H1 (cell line): ENCODE measurements around the gene GOLGA7B. TPM values are rescaled to one million over a fixed set of nuclear protein-coding genes. Genes with fewer than 3 reads are reported as not detected.

Experiments used
- CTCF ChIA-PET: fragments of 300-600 bp; sonication (Branson Sonifier 250); formaldehyde crosslinking; loops from one replicate; lab custom pipeline; 2021; ENCODE audit not compliant: partially characterized antibody; lab: Charles Lee
- POLR2A ChIA-PET: fragments of 300-600 bp; sonication (Branson Sonifier 250); formaldehyde crosslinking; loops from one replicate; lab custom pipeline; 2021; ENCODE audit warnings: inconsistent platforms; ENCODE audit not compliant: partially characterized antibody; lab: Charles Lee
- DNase-seq, 2 experiments: peaks; one replicate each; pipeline versions ENCODE4 v3.0.0 to v3.0.0-alpha.2; 2010 to 2022; ENCODE audit warnings: low spot score in 2 of 2, low read depth in 1 of 2, mixed read lengths in 1 of 2
- FAIRE-seq: peaks from 2 replicates; lab custom pipeline; 2011; peaks lifted over from hg19 to GRCh38; lab: Jason Lieb, UNC
- H2AFZ ChIP-seq: 2 replicates; pipeline ENCODE4 v1.8.1; 2012; ENCODE audit warnings: low read length, inconsistent platforms
- H2AK5ac ChIP-seq: 2 replicates; pipeline ENCODE4 v1.6.1; 2013; ENCODE audit warnings: low read depth, low read length
- H2BK120ac ChIP-seq: replicated peaks from 2 replicates; pipeline ENCODE3; 2013; ENCODE audit warnings: low read depth, low read length, inconsistent platforms
- H2BK12ac ChIP-seq: 2 replicates; pipeline ENCODE4 v1.6.1; 2013; ENCODE audit warnings: low read depth, low read length
- H2BK15ac ChIP-seq: 2 replicates; pipeline ENCODE4 v1.6.1; 2013; ENCODE audit warnings: low read length
- H2BK20ac ChIP-seq: 2 replicates; pipeline ENCODE4 v1.6.1; 2013; ENCODE audit warnings: low read length
- H2BK5ac ChIP-seq: 2 replicates; pipeline ENCODE4 v1.6.1; 2013; ENCODE audit warnings: low read depth, low read length
- H3K14ac ChIP-seq: 2 replicates; pipeline ENCODE4 v1.6.1; 2013; ENCODE audit warnings: inconsistent platforms; ENCODE audit not compliant: insufficient read length
- H3K18ac ChIP-seq: 2 replicates; pipeline ENCODE4 v1.6.1; 2013; ENCODE audit warnings: low read length; ENCODE audit errors: extremely low read depth
- H3K23ac ChIP-seq: 2 replicates; pipeline ENCODE4 v1.6.1; 2013; ENCODE audit warnings: inconsistent platforms; ENCODE audit not compliant: insufficient read length
- H3K23me2 ChIP-seq: 2 replicates; pipeline ENCODE4 v1.6.1; 2013; ENCODE audit warnings: low read depth, low read length
- H3K27ac ChIP-seq: 2 replicates; pipeline ENCODE4 v1.6.1; 2011; ENCODE audit warnings: low read depth, low read length, inconsistent platforms
- H3K27me3 ChIP-seq, 4 experiments: replicated peaks in 1 of 4; 1 replicate in 1 of 4; 2 replicates in 3 of 4; pipeline versions ENCODE4 v1.6.1 to v1.8.1; 2011 to 2013; ENCODE audit warnings: low read length in 3 of 4, mild to moderate bottlenecking in 3 of 4, inconsistent platforms in 2 of 4, mixed read lengths in 2 of 4, moderate library complexity in 1 of 4; ENCODE audit not compliant: control insufficient read depth in 3 of 4, insufficient read depth in 3 of 4; ENCODE audit errors: extremely low read depth in 1 of 4
- H3K36me3 ChIP-seq, 4 experiments: 2 replicates each; pipeline versions ENCODE4 v1.6.1 to v1.8.1; 2011 to 2013; ENCODE audit warnings: mild to moderate bottlenecking in 4 of 4, low read length in 3 of 4, moderate library complexity in 2 of 4, control low read depth in 1 of 4, inconsistent platforms in 1 of 4; ENCODE audit not compliant: insufficient read depth in 4 of 4, control insufficient read depth in 2 of 4
- H3K4ac ChIP-seq: replicated peaks from 2 replicates; pipeline ENCODE3; 2013; ENCODE audit warnings: low read length, low read depth, mixed read lengths, inconsistent platforms; ENCODE audit not compliant: insufficient read length
- H3K4me1 ChIP-seq, 4 experiments: replicated peaks in 1 of 4; 1 replicate in 1 of 4; 2 replicates in 3 of 4; pipeline versions ENCODE4 v1.6.1 to v1.8.1; 2011 to 2013; ENCODE audit warnings: low read length in 3 of 4, inconsistent platforms in 2 of 4, mixed read lengths in 1 of 4; ENCODE audit not compliant: insufficient read depth in 4 of 4, control insufficient read depth in 3 of 4
- H3K4me2 ChIP-seq, 2 experiments: 2 replicates each; pipeline versions ENCODE4 v1.6.1 to v1.8.1; 2011 to 2013; ENCODE audit warnings: low read depth in 2 of 2, low read length in 2 of 2, control low read depth in 1 of 2, inconsistent platforms in 1 of 2, mild to moderate bottlenecking in 1 of 2; ENCODE audit not compliant: insufficient read depth in 1 of 2
- H3K4me3 ChIP-seq, 4 experiments: fragments of 200-600, 300-600 bp in 1 of 4; sonication (generic), shearing (Covaris generic), sonication (Bioruptor Twin) in 1 of 4; 2 replicates each; pipeline versions ENCODE4 v1.5.1 to v1.8.1; 2011 to 2016; ENCODE audit warnings: low read length in 4 of 4, low read depth in 3 of 4, control low read depth in 2 of 4, inconsistent platforms in 2 of 4, mild to moderate bottlenecking in 2 of 4, mixed read lengths in 1 of 4, moderate library complexity in 1 of 4; ENCODE audit not compliant: insufficient read depth in 2 of 4; ENCODE audit errors: extremely low read depth in 1 of 4
- H3K56ac ChIP-seq: replicated peaks from 2 replicates; pipeline ENCODE3; 2013; ENCODE audit warnings: low read depth, mild to moderate bottlenecking, mixed read lengths, low read length, inconsistent platforms; ENCODE audit not compliant: insufficient read length
- H3K79me1 ChIP-seq: 2 replicates; pipeline ENCODE4 v1.6.1; 2013; ENCODE audit warnings: low read depth, low read length, control low read depth
- H3K79me2 ChIP-seq, 2 experiments: 2 replicates each; pipeline versions ENCODE4 v1.6.1 to v1.8.1; 2012 to 2013; ENCODE audit warnings: low read length in 2 of 2, mild to moderate bottlenecking in 2 of 2, inconsistent platforms in 1 of 2; ENCODE audit not compliant: insufficient read depth in 2 of 2, control insufficient read depth in 1 of 2
- H3K9ac ChIP-seq, 4 experiments: replicated peaks in 1 of 4; 1 replicate in 1 of 4; 2 replicates in 3 of 4; pipeline versions ENCODE4 v1.6.1 to v1.8.1; 2011 to 2013; ENCODE audit warnings: low read depth in 3 of 4, low read length in 3 of 4, control low read depth in 2 of 4, mild to moderate bottlenecking in 2 of 4, moderate library complexity in 2 of 4, inconsistent platforms in 1 of 4; ENCODE audit errors: extremely low read depth in 1 of 4
- H3K9me3 ChIP-seq, 2 experiments: 2 replicates each; pipeline versions ENCODE4 v1.6.1 to v1.8.1; 2012 to 2013; ENCODE audit warnings: mild to moderate bottlenecking in 2 of 2, moderate library complexity in 2 of 2, control low read depth in 1 of 2, inconsistent platforms in 1 of 2, low read depth in 1 of 2, low read length in 1 of 2, mixed read lengths in 1 of 2; ENCODE audit not compliant: insufficient read depth in 2 of 2
- H4K20me1 ChIP-seq, 2 experiments: replicated peaks in 1 of 2; 2 replicates each; pipeline versions ENCODE3 to v1.8.1; 2011 to 2013; ENCODE audit warnings: inconsistent platforms in 2 of 2, low read length in 2 of 2, mild to moderate bottlenecking in 1 of 2; ENCODE audit not compliant: insufficient read depth in 2 of 2, control insufficient read depth in 1 of 2
- H4K5ac ChIP-seq: 2 replicates; pipeline ENCODE4 v1.6.1; 2013; ENCODE audit warnings: low read length, low read depth, mixed read lengths, inconsistent platforms; ENCODE audit not compliant: insufficient read length
- H4K8ac ChIP-seq: 2 replicates; pipeline ENCODE4 v1.8.0; 2013; ENCODE audit warnings: mild to moderate bottlenecking, moderate library complexity, low read length, inconsistent platforms; ENCODE audit not compliant: insufficient read depth; ENCODE audit errors: extremely low read depth
- H4K91ac ChIP-seq: replicated peaks from 2 replicates; pipeline ENCODE3; 2013; ENCODE audit warnings: low read length, mixed read lengths, inconsistent platforms; ENCODE audit not compliant: insufficient read length
- BACH1 ChIP-seq: IDR thresholded peaks from 2 replicates; pipeline ENCODE4 v1.6.1; 2012; ENCODE audit warnings: low read length, improper control_type of control experiment
- CHD1 ChIP-seq: IDR thresholded peaks from 2 replicates; pipeline ENCODE4 v1.6.1; 2012; ENCODE audit warnings: low read depth, low read length, improper control_type of control experiment
- CTCF ChIP-seq, 3 experiments: IDR thresholded peaks; 1 replicate in 2 of 3; 2 replicates in 1 of 3; pipeline versions ENCODE4 v1.5.1 to v1.6.1; 2011; ENCODE audit warnings: low read length in 3 of 3, mild to moderate bottlenecking in 3 of 3, inconsistent platforms in 2 of 3, low read depth in 1 of 3, moderate library complexity in 1 of 3; ENCODE audit not compliant: insufficient read depth in 1 of 3; ENCODE audit errors: control extremely low read depth in 1 of 3
- EZH2 ChIP-seq: fragments of 200-600 bp; sonication (generic); IDR thresholded peaks from 2 replicates; pipeline ENCODE4 v1.7.1; 2012; ENCODE audit warnings: low read depth, mild to moderate bottlenecking, moderate library complexity, low read length, inconsistent platforms; ENCODE audit not compliant: severe bottlenecking
- GTF2F1 ChIP-seq: IDR thresholded peaks from 2 replicates; pipeline ENCODE4 v1.6.1; 2012; ENCODE audit warnings: low read depth, low read length, improper control_type of control experiment, borderline replicate concordance
- HDAC2 ChIP-seq, 2 experiments: fragments of 300-600 bp in 1 of 2; sonication (generic) in 1 of 2; IDR thresholded peaks; 2 replicates each; pipeline ENCODE4 v1.6.1; 2011 to 2012; ENCODE audit warnings: low read depth in 2 of 2, low read length in 2 of 2, mild to moderate bottlenecking in 2 of 2, moderate library complexity in 2 of 2, borderline replicate concordance in 1 of 2, inconsistent platforms in 1 of 2
- JUN ChIP-seq: IDR thresholded peaks from 2 replicates; pipeline ENCODE4 v1.6.1; 2011; ENCODE audit warnings: low read depth, mild to moderate bottlenecking, improper control_type of control experiment, low read length
- RAD21 ChIP-seq, 2 experiments: IDR thresholded peaks in 1 of 2; conservative IDR thresholded peaks in 1 of 2; 2 replicates each; pipeline ENCODE4 v1.6.1; 2011; ENCODE audit warnings: low read depth in 2 of 2, low read length in 2 of 2, improper control_type of control experiment in 1 of 2, inconsistent platforms in 1 of 2, mild to moderate bottlenecking in 1 of 2, moderate library complexity in 1 of 2
- RNF2 ChIP-seq: fragments of 200-900, 300-1000 bp; sonication (generic); IDR thresholded peaks from 2 replicates; pipeline ENCODE4 v1.7.1; 2016; ENCODE audit warnings: borderline replicate concordance, low read depth, mild to moderate bottlenecking, antibody characterized with exemption, low read length; ENCODE audit not compliant: poor library complexity, severe bottlenecking; ENCODE audit errors: missing control alignments
- SP4 ChIP-seq: IDR thresholded peaks from 2 replicates; pipeline ENCODE4 v1.6.1; 2012; ENCODE audit warnings: low read length, inconsistent platforms
- TCF12 ChIP-seq: IDR thresholded peaks from 2 replicates; pipeline ENCODE4 v1.6.1; 2011; ENCODE audit warnings: low read depth, mild to moderate bottlenecking, low read length
- WGBS, 2 experiments: shearing (Covaris generic) in 1 of 2; methylation state at CpG; one replicate each; pipeline versions ENCODE4 v1.1.6 to v1.1.7; 2013 to 2015; ENCODE audit warnings: low lambda C conversion rate in 2 of 2, mixed read lengths in 2 of 2, inconsistent platforms in 1 of 2, low coverage in 1 of 2, missing lambda C conversion rate in 1 of 2; ENCODE audit not compliant: insufficient replicate concordance in 2 of 2, insufficient coverage in 1 of 2, insufficient read length in 1 of 2; ENCODE audit errors: extremely low coverage in 1 of 2, missing lambda C conversion rate in 1 of 2; 5-methylcytosine and 5-hydroxymethylcytosine counted together
- polyA plus RNA-seq, 7 experiments: library from polyadenylated mRNA; depleted of rRNA in 3 of 7; stranded (reverse) in 5 of 7; unstranded in 2 of 7; fragments of >200 nt in 5 of 7; fragments of 200-250 nt in 2 of 7; gene quantifications; 1 replicate in 5 of 7; 2 replicates in 1 of 7; 4 replicates in 1 of 7; pipeline versions ENCODE4 v1.2.1 to v1.2.3, GENCODE V29; 2011 to 2013; ENCODE audit warnings: missing spikeins in 2 of 7, mixed read lengths in 2 of 7
- total RNA-seq: library from RNA; stranded (reverse); fragmentation: NEBNext Ultra II Directional; extraction: Animal tissue kit (Norgen Biotek cat#: 25700); gene quantifications from 2 replicates; pipeline ENCODE4 v1.2.1, GENCODE V29; 2021

Gene GOLGA7B
- total and polyA plus RNA-seq, 2 of the 8 experiments (the other 6 are each of a cell fraction or from before 2014, with no cell fraction given) = 0.04 to 0.14 TPM

- no peak overlapping the region for H3K23ac ChIP-seq
- no peak overlapping the region for H2BK12ac ChIP-seq
- H3K4me3 ChIP-seq = no peak overlapping the region
- H2AFZ ChIP-seq = no peak overlapping the region
- no peak overlapping the region for H3K4ac ChIP-seq
- ChIA-PET POLR2A (no interaction called here), CTCF (interaction anchor here (0.9 to 2.2 kb wide), 8 partner anchors 8 to 216 kb away, joined by 3 to 7 read pairs (median 4); no protein-coding TSS in a partner anchor)
- H2BK5ac ChIP-seq = no peak overlapping the region
- H4K8ac ChIP-seq = no peak overlapping the region
- 87% methylated on average over 3 of the region's 3 CpGs; no CpG with 5 or more reads in 1 of the 2 experiments for WGBS, 2 experiments
- no peak overlapping the region for H3K56ac ChIP-seq
- no peak overlapping the region for H3K4me2 ChIP-seq
- H3K27me3 ChIP-seq = no peaks in the 10 kb centered on the region
- H3K79me2 ChIP-seq = no peaks in the 10 kb centered on the region
- no peaks in the 10 kb centered on the region for H3K23me2 ChIP-seq
- no peaks in the 10 kb centered on the region for H3K79me1 ChIP-seq
- no peak overlapping the region for H2BK120ac ChIP-seq
- H3K27ac ChIP-seq = no peak overlapping the region
- no peak overlapping the region for H3K9ac ChIP-seq
- no peak overlapping the region for H2BK15ac ChIP-seq
- no peak overlapping the region for H4K5ac ChIP-seq
- H2BK20ac ChIP-seq = no peak overlapping the region
- no peaks in the 10 kb centered on the region for H3K36me3 ChIP-seq
- FAIRE-seq = no peak
- H4K91ac ChIP-seq = no peak overlapping the region
- H3K14ac ChIP-seq = no peak overlapping the region
- H4K20me1 ChIP-seq = no peaks in the 10 kb centered on the region
- H3K4me1 ChIP-seq = 0 out of 7 replicates have a peak, but pooled peaks cover 0 to 3% (median 0%) of the 10 kb centered on the region in 4 experiments
- H3K18ac ChIP-seq = no peak overlapping the region
- H2AK5ac ChIP-seq = no peak overlapping the region
- no peak for DNase-seq
- no peaks in the 10 kb centered on the region for H3K9me3 ChIP-seq
- TF ChIP-seq GTF2F1 (no peak), CTCF (IDR thresholded peaks at IDR 0.05; ENCODE audit: control extremely low read depth in 1 of 3, insufficient read depth in 1 of 3, low read depth in 1 of 3, low read length in 3 of 3) (no peak), RAD21 (IDR thresholded peaks at IDR 0.05 in 1 of 2, conservative IDR thresholded peaks at IDR 0.05 in 1 of 2; ENCODE audit: low read depth in 2 of 2, low read length in 2 of 2) (no peak), CHD1 (no peak), BACH1 (no peak), EZH2 (no peak), SP4 (no peak), HDAC2 (IDR thresholded peaks at IDR 0.05; ENCODE audit: borderline replicate concordance in 1 of 2, low read depth in 2 of 2, low read length in 2 of 2) (no peak), JUN (no peak), RNF2 (no peak), TCF12 (no peak)
Measured at GRCh38 chr10:97811958-97812357, 37.7 kb upstream of the GOLGA7B start.
